HEK293 (cell line): ENCODE measurements around the gene LDLRAD3.

Experiments
- CTCF ChIP-seq: fragments of 450-650 bp; formaldehyde crosslinking; IDR thresholded peaks from 2 replicates; pipeline ENCODE4 v1.5.1; 2016; ENCODE audit warnings: missing biosample characterization, missing genetic modification characterization
- ZFP41 ChIP-seq: fragments of 450-650 bp; formaldehyde crosslinking; IDR thresholded peaks from 2 replicates; pipeline ENCODE4 v1.5.1; 2016; ENCODE audit warnings: missing biosample characterization, missing genetic modification characterization, borderline replicate concordance
- ZNF280D ChIP-seq: fragments of 450-650 bp; formaldehyde crosslinking; IDR thresholded peaks from 2 replicates; pipeline ENCODE4 v1.5.1; 2016; ENCODE audit warnings: missing biosample characterization, missing genetic modification characterization

- TF ChIP-seq ZNF280D (tag by site-specific recombination) (no peak), CTCF (tag by site-specific recombination) (no peak), ZFP41 (tag by site-specific recombination) (no peak)
Measured at GRCh38 chr11:35992548-35992947, 48.7 kb downstream of the LDLRAD3 start.
